GM21423 (cell line): ENCODE results near the gene MPND.

Experiments
- ATAC-seq: cut with Tn5 transposase; IDR thresholded peaks from one replicate; pipeline ENCODE4 v1.9.1; 2021; ENCODE audit warnings: mild to moderate bottlenecking, moderate library complexity; ENCODE audit not compliant: unreplicated experiment

MPND gene

GRCh38 chr19:4363571-4364304, 20.4 kb downstream of the MPND start:
- ATAC-seq: no peak

- no peak for ATAC-seq
Observed at GRCh38 chr19:4365341-4365740, 22.0 kb downstream of the MPND start.

GRCh38 chr19:4365791-4366665, 22.7 kb downstream of the MPND start:
- no peak for ATAC-seq

GRCh38 chr19:4366666-4367335, 23.4 kb downstream of the MPND start:
- no peak for ATAC-seq

GRCh38 chr19:4367336-4367723, 24.0 kb downstream of the MPND start:
- no peak for ATAC-seq

GRCh38 chr19:4367781-4368127, 24.4 kb downstream of the MPND start:
- no peak for ATAC-seq

- ATAC-seq: no peak
Observed at GRCh38 chr19:4368128-4368820, 24.9 kb downstream of the MPND start.

- peak; percentile 51 for ATAC-seq
Observed at GRCh38 chr19:4369109-4369887, 25.9 kb downstream of the MPND start.

- ATAC-seq: peak; percentile 23
Observed at GRCh38 chr19:4369888-4370260, 26.5 kb downstream of the MPND start.

- ATAC-seq: no peak
Observed at GRCh38 chr19:4370418-4371041, 27.2 kb downstream of the MPND start.

- no peak for ATAC-seq
Observed at GRCh38 chr19:4371247-4372164, 28.1 kb downstream of the MPND start.

GRCh38 chr19:4372165-4373012, 29.0 kb downstream of the MPND start:
- no peak for ATAC-seq

- ATAC-seq: no peak
Observed at GRCh38 chr19:4373013-4373367, 29.6 kb downstream of the MPND start.

GRCh38 chr19:4373601-4374497, 30.5 kb downstream of the MPND start:
- ATAC-seq: no peak

GRCh38 chr19:4374498-4375163, 31.3 kb downstream of the MPND start:
- no peak for ATAC-seq

- no peak for ATAC-seq
Observed at GRCh38 chr19:4375164-4376027, 32.0 kb downstream of the MPND start.
